ENCODE measurements around the gene ABCG5.

DNA sequence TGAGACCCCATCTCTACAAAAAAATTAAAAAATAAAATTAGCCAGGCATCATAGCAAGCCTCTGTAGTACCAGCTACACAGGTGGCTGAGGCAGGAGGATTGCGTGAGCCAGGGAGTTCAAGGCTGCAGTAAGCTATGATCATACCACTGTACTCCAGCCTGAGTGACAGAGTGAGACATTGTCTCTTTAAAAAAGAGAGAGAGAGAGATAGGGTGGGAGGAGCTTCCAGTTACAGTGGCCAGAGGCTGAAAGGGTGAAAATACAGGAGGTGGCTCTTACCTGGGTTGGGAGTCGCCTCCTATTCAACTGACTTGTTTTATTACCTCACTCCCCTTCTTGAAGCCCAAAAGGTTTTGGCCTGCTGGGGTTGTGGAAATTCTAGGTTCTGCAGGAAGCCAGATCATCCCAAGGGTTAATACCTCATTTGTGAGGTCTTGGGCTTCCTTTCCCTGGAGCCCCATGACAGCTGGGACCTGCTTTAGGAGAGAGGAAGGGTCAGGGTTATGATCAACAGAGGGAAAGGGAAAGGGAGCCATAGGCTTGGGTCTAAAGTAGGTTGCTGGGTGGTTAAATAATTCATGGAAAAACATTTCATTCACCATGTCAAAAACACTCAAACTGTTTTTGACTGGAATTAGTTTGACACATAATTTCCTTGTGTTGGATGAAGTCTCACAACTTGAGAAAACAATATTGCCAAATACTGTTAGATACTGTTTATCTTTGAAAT lies 47.4 kb downstream of the ABCG5 start:
- TF ChIP-seq KLF16 (tag by site-specific recombination; IDR thresholded peaks at IDR 0.05) = no peak
- TF ChIP-seq, protein P1, sequence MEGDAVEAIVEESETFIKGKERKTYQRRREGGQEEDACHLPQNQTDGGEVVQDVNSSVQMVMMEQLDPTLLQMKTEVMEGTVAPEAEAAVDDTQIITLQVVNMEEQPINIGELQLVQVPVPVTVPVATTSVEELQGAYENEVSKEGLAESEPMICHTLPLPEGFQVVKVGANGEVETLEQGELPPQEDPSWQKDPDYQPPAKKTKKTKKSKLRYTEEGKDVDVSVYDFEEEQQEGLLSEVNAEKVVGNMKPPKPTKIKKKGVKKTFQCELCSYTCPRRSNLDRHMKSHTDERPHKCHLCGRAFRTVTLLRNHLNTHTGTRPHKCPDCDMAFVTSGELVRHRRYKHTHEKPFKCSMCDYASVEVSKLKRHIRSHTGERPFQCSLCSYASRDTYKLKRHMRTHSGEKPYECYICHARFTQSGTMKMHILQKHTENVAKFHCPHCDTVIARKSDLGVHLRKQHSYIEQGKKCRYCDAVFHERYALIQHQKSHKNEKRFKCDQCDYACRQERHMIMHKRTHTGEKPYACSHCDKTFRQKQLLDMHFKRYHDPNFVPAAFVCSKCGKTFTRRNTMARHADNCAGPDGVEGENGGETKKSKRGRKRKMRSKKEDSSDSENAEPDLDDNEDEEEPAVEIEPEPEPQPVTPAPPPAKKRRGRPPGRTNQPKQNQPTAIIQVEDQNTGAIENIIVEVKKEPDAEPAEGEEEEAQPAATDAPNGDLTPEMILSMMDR (tag by site-specific recombination; IDR thresholded peaks at IDR 0.05) = no peak
- no peak for TF ChIP-seq GLIS1 (tag by site-specific recombination; IDR thresholded peaks at IDR 0.05)
- TF ChIP-seq, protein P2, sequence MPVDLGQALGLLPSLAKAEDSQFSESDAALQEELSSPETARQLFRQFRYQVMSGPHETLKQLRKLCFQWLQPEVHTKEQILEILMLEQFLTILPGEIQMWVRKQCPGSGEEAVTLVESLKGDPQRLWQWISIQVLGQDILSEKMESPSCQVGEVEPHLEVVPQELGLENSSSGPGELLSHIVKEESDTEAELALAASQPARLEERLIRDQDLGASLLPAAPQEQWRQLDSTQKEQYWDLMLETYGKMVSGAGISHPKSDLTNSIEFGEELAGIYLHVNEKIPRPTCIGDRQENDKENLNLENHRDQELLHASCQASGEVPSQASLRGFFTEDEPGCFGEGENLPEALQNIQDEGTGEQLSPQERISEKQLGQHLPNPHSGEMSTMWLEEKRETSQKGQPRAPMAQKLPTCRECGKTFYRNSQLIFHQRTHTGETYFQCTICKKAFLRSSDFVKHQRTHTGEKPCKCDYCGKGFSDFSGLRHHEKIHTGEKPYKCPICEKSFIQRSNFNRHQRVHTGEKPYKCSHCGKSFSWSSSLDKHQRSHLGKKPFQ (tag by site-specific recombination; IDR thresholded peaks at IDR 0.05) = no peak
- TF ChIP-seq, protein P3, sequence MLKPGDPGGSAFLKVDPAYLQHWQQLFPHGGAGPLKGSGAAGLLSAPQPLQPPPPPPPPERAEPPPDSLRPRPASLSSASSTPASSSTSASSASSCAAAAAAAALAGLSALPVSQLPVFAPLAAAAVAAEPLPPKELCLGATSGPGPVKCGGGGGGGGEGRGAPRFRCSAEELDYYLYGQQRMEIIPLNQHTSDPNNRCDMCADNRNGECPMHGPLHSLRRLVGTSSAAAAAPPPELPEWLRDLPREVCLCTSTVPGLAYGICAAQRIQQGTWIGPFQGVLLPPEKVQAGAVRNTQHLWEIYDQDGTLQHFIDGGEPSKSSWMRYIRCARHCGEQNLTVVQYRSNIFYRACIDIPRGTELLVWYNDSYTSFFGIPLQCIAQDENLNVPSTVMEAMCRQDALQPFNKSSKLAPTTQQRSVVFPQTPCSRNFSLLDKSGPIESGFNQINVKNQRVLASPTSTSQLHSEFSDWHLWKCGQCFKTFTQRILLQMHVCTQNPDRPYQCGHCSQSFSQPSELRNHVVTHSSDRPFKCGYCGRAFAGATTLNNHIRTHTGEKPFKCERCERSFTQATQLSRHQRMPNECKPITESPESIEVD (tag by site-specific recombination; IDR thresholded peaks at IDR 0.05) = no peak
- TF ChIP-seq, protein P4, sequence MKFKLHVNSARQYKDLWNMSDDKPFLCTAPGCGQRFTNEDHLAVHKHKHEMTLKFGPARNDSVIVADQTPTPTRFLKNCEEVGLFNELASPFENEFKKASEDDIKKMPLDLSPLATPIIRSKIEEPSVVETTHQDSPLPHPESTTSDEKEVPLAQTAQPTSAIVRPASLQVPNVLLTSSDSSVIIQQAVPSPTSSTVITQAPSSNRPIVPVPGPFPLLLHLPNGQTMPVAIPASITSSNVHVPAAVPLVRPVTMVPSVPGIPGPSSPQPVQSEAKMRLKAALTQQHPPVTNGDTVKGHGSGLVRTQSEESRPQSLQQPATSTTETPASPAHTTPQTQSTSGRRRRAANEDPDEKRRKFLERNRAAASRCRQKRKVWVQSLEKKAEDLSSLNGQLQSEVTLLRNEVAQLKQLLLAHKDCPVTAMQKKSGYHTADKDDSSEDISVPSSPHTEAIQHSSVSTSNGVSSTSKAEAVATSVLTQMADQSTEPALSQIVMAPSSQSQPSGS (tag by site-specific recombination; IDR thresholded peaks at IDR 0.05; ENCODE audit: low read depth) = no peak
- no peak for TF ChIP-seq GFI1B (tag by site-specific recombination; IDR thresholded peaks at IDR 0.05)
- no peak for TF ChIP-seq ZNF555 (tag by site-specific recombination; conservative IDR thresholded peaks at IDR 0.05)
- no peak for TF ChIP-seq ZNF768 (tag by site-specific recombination; IDR thresholded peaks at IDR 0.05)
- TF ChIP-seq ZNF350 (tag by site-specific recombination; IDR thresholded peaks at IDR 0.05) = no peak
- TF ChIP-seq, protein P5, sequence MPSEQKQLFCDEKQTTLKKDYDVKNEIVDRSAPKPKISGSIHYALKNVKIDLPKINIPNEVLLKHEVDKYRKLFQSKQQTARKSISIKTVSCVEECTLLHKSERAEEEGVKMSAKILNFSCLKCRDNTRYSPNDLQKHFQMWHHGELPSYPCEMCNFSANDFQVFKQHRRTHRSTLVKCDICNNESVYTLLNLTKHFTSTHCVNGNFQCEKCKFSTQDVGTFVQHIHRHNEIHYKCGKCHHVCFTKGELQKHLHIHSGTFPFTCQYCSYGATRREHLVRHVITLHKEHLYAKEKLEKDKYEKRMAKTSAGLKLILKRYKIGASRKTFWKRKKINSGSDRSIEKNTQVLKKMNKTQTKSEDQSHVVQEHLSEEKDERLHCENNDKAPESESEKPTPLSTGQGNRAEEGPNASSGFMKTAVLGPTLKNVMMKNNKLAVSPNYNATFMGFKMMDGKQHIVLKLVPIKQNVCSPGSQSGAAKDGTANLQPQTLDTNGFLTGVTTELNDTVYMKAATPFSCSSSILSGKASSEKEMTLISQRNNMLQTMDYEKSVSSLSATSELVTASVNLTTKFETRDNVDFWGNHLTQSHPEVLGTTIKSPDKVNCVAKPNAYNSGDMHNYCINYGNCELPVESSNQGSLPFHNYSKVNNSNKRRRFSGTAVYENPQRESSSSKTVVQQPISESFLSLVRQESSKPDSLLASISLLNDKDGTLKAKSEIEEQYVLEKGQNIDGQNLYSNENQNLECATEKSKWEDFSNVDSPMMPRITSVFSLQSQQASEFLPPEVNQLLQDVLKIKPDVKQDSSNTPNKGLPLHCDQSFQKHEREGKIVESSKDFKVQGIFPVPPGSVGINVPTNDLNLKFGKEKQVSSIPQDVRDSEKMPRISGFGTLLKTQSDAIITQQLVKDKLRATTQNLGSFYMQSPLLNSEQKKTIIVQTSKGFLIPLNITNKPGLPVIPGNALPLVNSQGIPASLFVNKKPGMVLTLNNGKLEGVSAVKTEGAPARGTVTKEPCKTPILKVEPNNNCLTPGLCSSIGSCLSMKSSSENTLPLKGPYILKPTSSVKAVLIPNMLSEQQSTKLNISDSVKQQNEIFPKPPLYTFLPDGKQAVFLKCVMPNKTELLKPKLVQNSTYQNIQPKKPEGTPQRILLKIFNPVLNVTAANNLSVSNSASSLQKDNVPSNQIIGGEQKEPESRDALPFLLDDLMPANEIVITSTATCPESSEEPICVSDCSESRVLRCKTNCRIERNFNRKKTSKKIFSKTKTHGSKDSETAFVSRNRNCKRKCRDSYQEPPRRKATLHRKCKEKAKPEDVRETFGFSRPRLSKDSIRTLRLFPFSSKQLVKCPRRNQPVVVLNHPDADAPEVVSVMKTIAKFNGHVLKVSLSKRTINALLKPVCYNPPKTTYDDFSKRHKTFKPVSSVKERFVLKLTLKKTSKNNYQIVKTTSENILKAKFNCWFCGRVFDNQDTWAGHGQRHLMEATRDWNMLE (tag by site-specific recombination; conservative IDR thresholded peaks at IDR 0.05; ENCODE audit: low read depth) = no peak
